ENCODE data around the gene VAX1.

VAX1 gene

GRCh38 chr10:117152668-117153067 is 14.6 kb upstream of the VAX1 start:
- TF ChIP-seq GATA2 (IDR thresholded peaks at IDR 0.05; ENCODE audit: low read depth, low read length), result no peak
- no peak for TF ChIP-seq GATA3 (IDR thresholded peaks at IDR 0.05; ENCODE audit: low read depth, low read length)

GRCh38 chr10:117148284-117148683 is 10.2 kb upstream of the VAX1 start:
- TF ChIP-seq GATA3 (IDR thresholded peaks at IDR 0.05; ENCODE audit: low read depth, low read length) (no peak), GATA2 (IDR thresholded peaks at IDR 0.05; ENCODE audit: low read depth, low read length) (no peak)

- no peak for TF ChIP-seq GATA3 (IDR thresholded peaks at IDR 0.05; ENCODE audit: low read depth, low read length)
- TF ChIP-seq GATA2 (IDR thresholded peaks at IDR 0.05; ENCODE audit: low read depth, low read length), result no peak
Measured at GRCh38 chr10:117145019-117145418, 6.9 kb upstream of the VAX1 start.

- no peak for TF ChIP-seq GATA3 (IDR thresholded peaks at IDR 0.05; ENCODE audit: low read depth, low read length)
- TF ChIP-seq GATA2 (IDR thresholded peaks at IDR 0.05; ENCODE audit: low read depth, low read length), result no peak
Measured at GRCh38 chr10:117143103-117143823, 5.2 kb upstream of the VAX1 start.

- TF ChIP-seq GATA2 (IDR thresholded peaks at IDR 0.05; ENCODE audit: low read depth, low read length), result no peak
- TF ChIP-seq GATA3 (IDR thresholded peaks at IDR 0.05; ENCODE audit: low read depth, low read length), result no peak
Measured at GRCh38 chr10:117140525-117140902, 2.4 kb upstream of the VAX1 start.

- TF ChIP-seq GATA2 (IDR thresholded peaks at IDR 0.05; ENCODE audit: low read depth, low read length) (no peak), GATA3 (IDR thresholded peaks at IDR 0.05; ENCODE audit: low read depth, low read length) (no peak)
Measured at GRCh38 chr10:117139581-117140524, 1.8 kb upstream of the VAX1 start.

- TF ChIP-seq GATA3 (IDR thresholded peaks at IDR 0.05; ENCODE audit: low read depth, low read length) (no peak), GATA2 (IDR thresholded peaks at IDR 0.05; ENCODE audit: low read depth, low read length) (no peak)
Measured at GRCh38 chr10:117138838-117139580, 939 bp upstream of the VAX1 start.

- no peak for TF ChIP-seq GATA2 (IDR thresholded peaks at IDR 0.05; ENCODE audit: low read depth, low read length)
- TF ChIP-seq GATA3 (IDR thresholded peaks at IDR 0.05; ENCODE audit: low read depth, low read length), result no peak
Measured at GRCh38 chr10:117137031-117137910, 799 bp downstream of the VAX1 start.

- TF ChIP-seq GATA2 (IDR thresholded peaks at IDR 0.05; ENCODE audit: low read depth, low read length) (no peak), GATA3 (IDR thresholded peaks at IDR 0.05; ENCODE audit: low read depth, low read length) (no peak)
Measured at GRCh38 chr10:117136391-117136975, 1.6 kb downstream of the VAX1 start.

GRCh38 chr10:117135480-117136140 is 2.5 kb downstream of the VAX1 start:
- TF ChIP-seq GATA2 (IDR thresholded peaks at IDR 0.05; ENCODE audit: low read depth, low read length) (no peak), GATA3 (IDR thresholded peaks at IDR 0.05; ENCODE audit: low read depth, low read length) (no peak)

GRCh38 chr10:117135026-117135372 is 3.1 kb downstream of the VAX1 start:
- no peak for TF ChIP-seq GATA3 (IDR thresholded peaks at IDR 0.05; ENCODE audit: low read depth, low read length)
- TF ChIP-seq GATA2 (IDR thresholded peaks at IDR 0.05; ENCODE audit: low read depth, low read length), result no peak

GRCh38 chr10:117134306-117135025 is 3.6 kb downstream of the VAX1 start:
- TF ChIP-seq GATA3 (IDR thresholded peaks at IDR 0.05; ENCODE audit: low read depth, low read length) (no peak), GATA2 (IDR thresholded peaks at IDR 0.05; ENCODE audit: low read depth, low read length) (no peak)

Measured in SH-SY5Y (cell line).